HG03175 (cell line): ENCODE data around the gene TMEM119.
A peak's percentile ranks its signal among the peaks of the same experiment; 100 is the strongest.
"Not testable (repeated sequence)": the region's sequence is repeated elsewhere in the genome, so short reads cannot be mapped to it uniquely, and the experiment has no call there.

Experiments used
- ATAC-seq: cut with Tn5 transposase; IDR thresholded peaks from one replicate; pipeline ENCODE4 v1.9.1; 2021; ENCODE audit warnings: mild to moderate bottlenecking, moderate library complexity; ENCODE audit not compliant: unreplicated experiment

Gene TMEM119

GRCh38 chr12:108635201-108635996 lies 37.5 kb upstream of the TMEM119 start:
- ATAC-seq: peak; percentile 58

- ATAC-seq: no peak
These were observed 36.5 kb upstream of the TMEM119 start for GRCh38 chr12:108634341-108634751.

- ATAC-seq: peak; percentile 64
These were observed 35.8 kb upstream of the TMEM119 start, which contains the start of gene SELPLG for GRCh38 chr12:108633534-108634248. Gene SELPLG, minus strand, starts transcription at chr12:108633894. Its CDS starts 9,587 bp downstream, at chr12:108624307.

- ATAC-seq: no peak
These were observed 35.2 kb upstream of the TMEM119 start for GRCh38 chr12:108633081-108633533.

GRCh38 chr12:108631261-108631660 lies 33.4 kb upstream of the TMEM119 start:
- ATAC-seq: not testable (repeated sequence)

GRCh38 chr12:108630481-108631207 lies 32.8 kb upstream of the TMEM119 start:
- no peak for ATAC-seq

- ATAC-seq: no peak
These were observed 32.1 kb upstream of the TMEM119 start for GRCh38 chr12:108629824-108630476.

GRCh38 chr12:108629151-108629550 lies 31.3 kb upstream of the TMEM119 start:
- no peak for ATAC-seq

- ATAC-seq: no peak
These were observed 29.4 kb upstream of the TMEM119 start for GRCh38 chr12:108627134-108627920.

GRCh38 chr12:108625228-108625627 lies 27.3 kb upstream of the TMEM119 start:
- no peak for ATAC-seq

GRCh38 chr12:108623577-108623976 lies 25.7 kb upstream of the TMEM119 start:
- no peak for ATAC-seq

- no peak for ATAC-seq
These were observed 25.1 kb upstream of the TMEM119 start for GRCh38 chr12:108622921-108623514.

- no peak for ATAC-seq
These were observed 24.5 kb upstream of the TMEM119 start for GRCh38 chr12:108622421-108622820.

GRCh38 chr12:108621161-108621560 lies 23.3 kb upstream of the TMEM119 start:
- ATAC-seq: no peak

- ATAC-seq: no peak
These were observed 22.5 kb upstream of the TMEM119 start for GRCh38 chr12:108620236-108620879.

- ATAC-seq: no peak
These were observed 21.7 kb upstream of the TMEM119 start for GRCh38 chr12:108619369-108620160.

- not testable (repeated sequence) for ATAC-seq
These were observed 21.0 kb upstream of the TMEM119 start for GRCh38 chr12:108618953-108619274.
